GM23338 (cell line): ENCODE data around the gene CD69. TPM values are rescaled to one million over a fixed set of nuclear protein-coding genes. Genes with fewer than 3 reads are reported as not detected.

Source experiments
- ATAC-seq: fragments of 200-7000 bp; cut with Tn5 transposase; 3 replicates; pipeline ENCODE4 v1.9.1; 2020
- DNase-seq: peaks from one replicate; pipeline ENCODE4 v3.0.0-alpha.2; 2015; ENCODE audit warnings: low spot score
- H2AFZ ChIP-seq: fragments of 200-600 bp; sonication (generic); 2 replicates; pipeline ENCODE4 v1.8.0; 2016; ENCODE audit warnings: antibody characterized with exemption, mild to moderate bottlenecking, moderate library complexity
- H3F3A ChIP-seq: fragments of 200-600 bp; sonication (generic); replicated peaks from 2 replicates; pipeline ENCODE4 v1.8.0; 2017; ENCODE audit warnings: antibody characterized with exemption, mixed run types, low read depth
- H3K27ac ChIP-seq: fragments of 200-600 bp; sonication (generic); 2 replicates; pipeline ENCODE4 v1.6.1; 2016; ENCODE audit warnings: low read depth
- H3K27me3 ChIP-seq: fragments of 200-600 bp; sonication (generic); 2 replicates; pipeline ENCODE4 v1.8.0; 2016; ENCODE audit warnings: mild to moderate bottlenecking, mixed run types, moderate library complexity; ENCODE audit not compliant: insufficient read depth
- H3K36me3 ChIP-seq: fragments of 200-600 bp; sonication (generic); 2 replicates; pipeline ENCODE4 v1.8.0; 2016; ENCODE audit warnings: mild to moderate bottlenecking; ENCODE audit not compliant: insufficient read depth
- H3K4me1 ChIP-seq: fragments of 200-600 bp; sonication (generic); 2 replicates; pipeline ENCODE4 v1.8.0; 2016; ENCODE audit warnings: mild to moderate bottlenecking, moderate library complexity; ENCODE audit not compliant: insufficient read depth
- H3K4me2 ChIP-seq: fragments of 200-600 bp; sonication (generic); 2 replicates; pipeline ENCODE4 v1.7.1; 2017; ENCODE audit warnings: mixed run types
- H3K4me3 ChIP-seq: fragments of 200-600 bp; sonication (generic); 2 replicates; pipeline ENCODE4 v1.6.1; 2016; ENCODE audit warnings: mixed run types
- H3K79me2 ChIP-seq: fragments of 200-600 bp; sonication (generic); replicated peaks from 2 replicates; pipeline ENCODE4 v1.8.0; 2017; ENCODE audit warnings: mild to moderate bottlenecking; ENCODE audit not compliant: insufficient read depth
- H3K9me2 ChIP-seq: fragments of 200-600 bp; sonication (generic); 2 replicates; pipeline ENCODE4 v1.8.0; 2017; ENCODE audit not compliant: insufficient read depth
- H4K20me1 ChIP-seq: fragments of 200-600 bp; sonication (generic); replicated peaks from 2 replicates; pipeline ENCODE4 v1.8.0; 2017; ENCODE audit warnings: mild to moderate bottlenecking; ENCODE audit not compliant: insufficient read depth
- H3K27ac Mint-ChIP-seq: 2 replicates; pipeline ENCODE4 v1.8.0; 2020; ENCODE audit warnings: inconsistent platforms, mild to moderate bottlenecking, moderate library complexity, mixed read lengths
- H3K27me3 Mint-ChIP-seq: 3 replicates; pipeline ENCODE4 v1.8.0; 2022; ENCODE audit warnings: low read depth, mild to moderate bottlenecking, moderate library complexity, mixed read lengths, inconsistent platforms; ENCODE audit not compliant: insufficient read depth, poor library complexity
- H3K36me3 Mint-ChIP-seq: 3 replicates; pipeline ENCODE4 v1.8.0; 2021; ENCODE audit warnings: low read depth, mild to moderate bottlenecking, inconsistent platforms, moderate library complexity, mixed read lengths
- H3K4me1 Mint-ChIP-seq: 3 replicates; pipeline ENCODE4 v1.8.0; 2020; ENCODE audit warnings: mild to moderate bottlenecking, inconsistent platforms, mixed read lengths
- H3K4me3 Mint-ChIP-seq: 3 replicates; pipeline ENCODE4 v1.8.0; 2021; ENCODE audit warnings: moderate library complexity, mild to moderate bottlenecking, inconsistent platforms, mixed read lengths
- H3K9me3 Mint-ChIP-seq: 3 replicates; pipeline ENCODE4 v1.8.0; 2020; ENCODE audit warnings: moderate library complexity, mild to moderate bottlenecking, inconsistent platforms, mixed read lengths
- EZH2 ChIP-seq: fragments of 200-600 bp; sonication (generic); IDR thresholded peaks from one replicate; pipeline ENCODE4 v1.8.0; 2017; ENCODE audit warnings: antibody characterized with exemption, mild to moderate bottlenecking, low read depth; ENCODE audit not compliant: unreplicated experiment
- EZH2phosphoT487 ChIP-seq: fragments of 200-600 bp; sonication (generic); IDR thresholded peaks from one replicate; pipeline ENCODE4 v1.8.1; 2018; ENCODE audit warnings: antibody characterized with exemption; ENCODE audit not compliant: unreplicated experiment
- JUNB ChIP-seq: IDR thresholded peaks from one replicate; pipeline ENCODE4 v1.6.1; 2016; ENCODE audit warnings: antibody characterized with exemption; ENCODE audit not compliant: unreplicated experiment
- NANOG ChIP-seq: IDR thresholded peaks from 2 replicates; pipeline ENCODE4 v1.6.1; 2016; ENCODE audit warnings: antibody characterized with exemption, borderline replicate concordance
- POLR2AphosphoS5 ChIP-seq: IDR thresholded peaks from 2 replicates; pipeline ENCODE4 v1.6.1; 2016; ENCODE audit warnings: antibody characterized with exemption, low read depth
- STAT1 ChIP-seq: IDR thresholded peaks from one replicate; pipeline ENCODE4 v1.6.1; 2016; ENCODE audit warnings: antibody characterized with exemption; ENCODE audit not compliant: unreplicated experiment
- ZNF114 ChIP-seq: fragments of 250-450 bp; sonication (Bioruptor Pico); IDR thresholded peaks from 2 replicates; pipeline ENCODE4 v1.5.0; 2020; ENCODE audit warnings: mild to moderate bottlenecking, moderate library complexity
- ZNF331 ChIP-seq: fragments of 250-450 bp; sonication (Bioruptor Pico); IDR thresholded peaks from 2 replicates; pipeline ENCODE4 v1.5.0; 2020; ENCODE audit warnings: low read depth, mild to moderate bottlenecking, moderate library complexity
- polyA plus RNA-seq: library from polyadenylated mRNA; unstranded; fragments of >200 nt; fragmentation: Nextera tagmentation; extraction: Ambion mirVana; gene quantifications from 2 replicates; pipeline ENCODE4 v1.2.1, GENCODE V29; 2016
- total RNA-seq: library from RNA; depleted of rRNA; stranded (reverse); fragments of >200 nt; shearing (Covaris generic); gene quantifications from 2 replicates; pipeline ENCODE4 v1.2.3, GENCODE V29; 2014
- TF ChIP-seq, protein P1 (sequence below): fragments of 250-450 bp; sonication (Bioruptor Pico); IDR thresholded peaks from 2 replicates; pipeline ENCODE4 v1.5.0; 2020; ENCODE audit warnings: mild to moderate bottlenecking, moderate library complexity
- TF ChIP-seq, protein P2 (sequence below), 2 experiments: fragments of 200-600 bp in 1 of 2; sonication (generic) in 1 of 2; conservative IDR thresholded peaks; 2 replicates each; pipeline versions ENCODE4 v1.5.1 to v1.6.1; 2016 to 2017; ENCODE audit warnings: antibody characterized with exemption in 2 of 2, low read depth in 2 of 2, mild to moderate bottlenecking in 2 of 2, moderate library complexity in 1 of 2
- TF ChIP-seq, protein P3 (sequence below): IDR thresholded peaks from 2 replicates; pipeline ENCODE4 v1.6.1; 2016; ENCODE audit warnings: antibody characterized with exemption
- TF ChIP-seq, protein P4 (sequence below): IDR thresholded peaks from one replicate; pipeline ENCODE4 v1.6.1; 2018; ENCODE audit warnings: antibody characterized with exemption; ENCODE audit not compliant: unreplicated experiment

CD69 gene
- total and polyA plus RNA-seq, 2 experiments from 2014 or later, result not detected

DNA sequence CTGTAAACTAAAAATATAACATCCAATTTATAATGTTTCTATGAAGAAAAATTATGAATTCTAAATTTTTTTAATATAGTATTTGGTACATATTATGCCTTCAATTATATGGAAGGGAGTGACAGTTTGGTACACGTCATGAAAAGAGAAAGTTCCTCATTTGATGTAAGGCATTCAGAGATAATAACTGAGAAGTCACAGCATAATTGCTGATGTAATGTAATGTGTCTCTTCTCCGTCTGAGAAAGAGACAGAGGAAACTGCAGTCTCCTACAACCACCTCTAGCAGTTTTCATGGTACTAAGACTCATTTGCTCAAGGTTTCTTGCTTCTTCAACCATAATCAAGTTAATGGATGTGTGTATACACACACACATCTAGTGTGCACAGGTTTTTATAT, 2.3 kb upstream of the CD69 start (continued):
- TF ChIP-seq, protein P1, sequence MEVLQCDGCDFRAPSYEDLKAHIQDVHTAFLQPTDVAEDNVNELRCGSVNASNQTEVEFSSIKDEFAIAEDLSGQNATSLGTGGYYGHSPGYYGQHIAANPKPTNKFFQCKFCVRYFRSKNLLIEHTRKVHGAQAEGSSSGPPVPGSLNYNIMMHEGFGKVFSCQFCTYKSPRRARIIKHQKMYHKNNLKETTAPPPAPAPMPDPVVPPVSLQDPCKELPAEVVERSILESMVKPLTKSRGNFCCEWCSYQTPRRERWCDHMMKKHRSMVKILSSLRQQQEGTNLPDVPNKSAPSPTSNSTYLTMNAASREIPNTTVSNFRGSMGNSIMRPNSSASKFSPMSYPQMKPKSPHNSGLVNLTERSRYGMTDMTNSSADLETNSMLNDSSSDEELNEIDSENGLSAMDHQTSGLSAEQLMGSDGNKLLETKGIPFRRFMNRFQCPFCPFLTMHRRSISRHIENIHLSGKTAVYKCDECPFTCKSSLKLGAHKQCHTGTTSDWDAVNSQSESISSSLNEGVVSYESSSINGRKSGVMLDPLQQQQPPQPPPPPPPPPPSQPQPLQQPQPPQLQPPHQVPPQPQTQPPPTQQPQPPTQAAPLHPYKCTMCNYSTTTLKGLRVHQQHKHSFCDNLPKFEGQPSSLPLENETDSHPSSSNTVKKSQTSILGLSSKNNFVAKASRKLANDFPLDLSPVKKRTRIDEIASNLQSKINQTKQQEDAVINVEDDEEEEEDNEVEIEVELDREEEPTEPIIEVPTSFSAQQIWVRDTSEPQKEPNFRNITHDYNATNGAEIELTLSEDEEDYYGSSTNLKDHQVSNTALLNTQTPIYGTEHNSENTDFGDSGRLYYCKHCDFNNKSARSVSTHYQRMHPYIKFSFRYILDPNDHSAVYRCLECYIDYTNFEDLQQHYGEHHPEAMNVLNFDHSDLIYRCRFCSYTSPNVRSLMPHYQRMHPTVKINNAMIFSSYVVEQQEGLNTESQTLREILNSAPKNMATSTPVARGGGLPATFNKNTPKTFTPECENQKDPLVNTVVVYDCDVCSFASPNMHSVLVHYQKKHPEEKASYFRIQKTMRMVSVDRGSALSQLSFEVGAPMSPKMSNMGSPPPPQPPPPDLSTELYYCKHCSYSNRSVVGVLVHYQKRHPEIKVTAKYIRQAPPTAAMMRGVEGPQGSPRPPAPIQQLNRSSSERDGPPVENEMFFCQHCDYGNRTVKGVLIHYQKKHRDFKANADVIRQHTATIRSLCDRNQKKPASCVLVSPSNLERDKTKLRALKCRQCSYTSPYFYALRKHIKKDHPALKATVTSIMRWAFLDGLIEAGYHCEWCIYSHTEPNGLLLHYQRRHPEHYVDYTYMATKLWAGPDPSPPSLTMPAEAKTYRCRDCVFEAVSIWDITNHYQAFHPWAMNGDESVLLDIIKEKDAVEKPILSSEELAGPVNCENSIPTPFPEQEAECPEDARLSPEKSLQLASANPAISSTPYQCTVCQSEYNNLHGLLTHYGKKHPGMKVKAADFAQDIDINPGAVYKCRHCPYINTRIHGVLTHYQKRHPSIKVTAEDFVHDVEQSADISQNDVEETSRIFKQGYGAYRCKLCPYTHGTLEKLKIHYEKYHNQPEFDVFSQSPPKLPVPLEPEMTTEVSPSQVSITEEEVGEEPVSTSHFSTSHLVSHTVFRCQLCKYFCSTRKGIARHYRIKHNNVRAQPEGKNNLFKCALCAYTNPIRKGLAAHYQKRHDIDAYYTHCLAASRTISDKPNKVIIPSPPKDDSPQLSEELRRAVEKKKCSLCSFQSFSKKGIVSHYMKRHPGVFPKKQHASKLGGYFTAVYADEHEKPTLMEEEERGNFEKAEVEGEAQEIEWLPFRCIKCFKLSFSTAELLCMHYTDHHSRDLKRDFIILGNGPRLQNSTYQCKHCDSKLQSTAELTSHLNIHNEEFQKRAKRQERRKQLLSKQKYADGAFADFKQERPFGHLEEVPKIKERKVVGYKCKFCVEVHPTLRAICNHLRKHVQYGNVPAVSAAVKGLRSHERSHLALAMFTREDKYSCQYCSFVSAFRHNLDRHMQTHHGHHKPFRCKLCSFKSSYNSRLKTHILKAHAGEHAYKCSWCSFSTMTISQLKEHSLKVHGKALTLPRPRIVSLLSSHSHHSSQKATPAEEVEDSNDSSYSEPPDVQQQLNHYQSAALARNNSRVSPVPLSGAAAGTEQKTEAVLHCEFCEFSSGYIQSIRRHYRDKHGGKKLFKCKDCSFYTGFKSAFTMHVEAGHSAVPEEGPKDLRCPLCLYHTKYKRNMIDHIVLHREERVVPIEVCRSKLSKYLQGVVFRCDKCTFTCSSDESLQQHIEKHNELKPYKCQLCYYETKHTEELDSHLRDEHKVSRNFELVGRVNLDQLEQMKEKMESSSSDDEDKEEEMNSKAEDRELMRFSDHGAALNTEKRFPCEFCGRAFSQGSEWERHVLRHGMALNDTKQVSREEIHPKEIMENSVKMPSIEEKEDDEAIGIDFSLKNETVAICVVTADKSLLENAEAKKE (CRISPR knock-in tag), result no peak
- TF ChIP-seq EZH2 (no peak), STAT1 (no peak)

DNA sequence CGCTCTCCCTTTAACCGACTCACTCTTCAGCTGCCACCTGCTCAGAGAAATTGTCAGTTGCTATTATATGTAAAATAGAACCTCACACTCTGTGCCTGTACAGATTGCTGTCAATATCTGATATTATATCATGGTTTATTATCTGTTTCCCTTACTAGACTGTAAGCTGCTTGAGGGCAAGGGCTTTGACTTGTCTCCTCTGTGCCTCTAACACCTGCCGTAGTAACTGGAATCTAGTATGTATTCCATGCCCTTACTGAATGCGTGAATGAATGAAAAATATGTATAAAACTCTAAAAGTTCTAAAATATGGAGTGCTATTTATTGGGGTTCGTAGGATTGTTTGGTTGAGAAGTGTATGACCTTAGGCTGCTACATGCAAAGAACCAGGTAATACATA, 1.7 kb upstream of the CD69 start:
- Histone ChIP-seq H3K79me2 (no peaks in the 10 kb centered on the region), H3F3A (no peaks in the 10 kb centered on the region), H3K9me2 (no peaks in the 10 kb centered on the region), H3K4me3 (no peak overlapping the region), H3K27ac (no peak overlapping the region), H4K20me1 (no peaks in the 10 kb centered on the region), H3K27me3 (no peaks in the 10 kb centered on the region), H3K4me2 (no peak overlapping the region), H3K36me3 (no peaks in the 10 kb centered on the region), H2AFZ (no peak overlapping the region), H3K4me1 (peaks cover 11% of the 10 kb centered on the region; the same call in 1 of the 2 replicates)
- H3K9me3 Mint-ChIP-seq, result no peaks in the 10 kb centered on the region
- DNase-seq, result no peak
- H3K4me3 Mint-ChIP-seq, result no peak overlapping the region
- ATAC-seq, result no peak
- H3K36me3 Mint-ChIP-seq, result no peaks in the 10 kb centered on the region
- H3K4me1 Mint-ChIP-seq, result peaks cover 15% of the 10 kb centered on the region; the same call in 2 of the 3 replicates
- H3K27ac Mint-ChIP-seq, result no peak overlapping the region
- no peaks in the 10 kb centered on the region for H3K27me3 Mint-ChIP-seq
- TF ChIP-seq STAT1 (no peak), ZNF114 (CRISPR knock-in tag) (no peak), POLR2AphosphoS5 (no peak), NANOG (no peak), JUNB (no peak), EZH2phosphoT487 (no peak), EZH2 (no peak), ZNF331 (CRISPR knock-in tag) (no peak)
- TF ChIP-seq, protein P2, sequence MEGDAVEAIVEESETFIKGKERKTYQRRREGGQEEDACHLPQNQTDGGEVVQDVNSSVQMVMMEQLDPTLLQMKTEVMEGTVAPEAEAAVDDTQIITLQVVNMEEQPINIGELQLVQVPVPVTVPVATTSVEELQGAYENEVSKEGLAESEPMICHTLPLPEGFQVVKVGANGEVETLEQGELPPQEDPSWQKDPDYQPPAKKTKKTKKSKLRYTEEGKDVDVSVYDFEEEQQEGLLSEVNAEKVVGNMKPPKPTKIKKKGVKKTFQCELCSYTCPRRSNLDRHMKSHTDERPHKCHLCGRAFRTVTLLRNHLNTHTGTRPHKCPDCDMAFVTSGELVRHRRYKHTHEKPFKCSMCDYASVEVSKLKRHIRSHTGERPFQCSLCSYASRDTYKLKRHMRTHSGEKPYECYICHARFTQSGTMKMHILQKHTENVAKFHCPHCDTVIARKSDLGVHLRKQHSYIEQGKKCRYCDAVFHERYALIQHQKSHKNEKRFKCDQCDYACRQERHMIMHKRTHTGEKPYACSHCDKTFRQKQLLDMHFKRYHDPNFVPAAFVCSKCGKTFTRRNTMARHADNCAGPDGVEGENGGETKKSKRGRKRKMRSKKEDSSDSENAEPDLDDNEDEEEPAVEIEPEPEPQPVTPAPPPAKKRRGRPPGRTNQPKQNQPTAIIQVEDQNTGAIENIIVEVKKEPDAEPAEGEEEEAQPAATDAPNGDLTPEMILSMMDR (conservative IDR thresholded peaks at IDR 0.05; ENCODE audit: low read depth in 2 of 2), result no peak
- TF ChIP-seq, protein P3, sequence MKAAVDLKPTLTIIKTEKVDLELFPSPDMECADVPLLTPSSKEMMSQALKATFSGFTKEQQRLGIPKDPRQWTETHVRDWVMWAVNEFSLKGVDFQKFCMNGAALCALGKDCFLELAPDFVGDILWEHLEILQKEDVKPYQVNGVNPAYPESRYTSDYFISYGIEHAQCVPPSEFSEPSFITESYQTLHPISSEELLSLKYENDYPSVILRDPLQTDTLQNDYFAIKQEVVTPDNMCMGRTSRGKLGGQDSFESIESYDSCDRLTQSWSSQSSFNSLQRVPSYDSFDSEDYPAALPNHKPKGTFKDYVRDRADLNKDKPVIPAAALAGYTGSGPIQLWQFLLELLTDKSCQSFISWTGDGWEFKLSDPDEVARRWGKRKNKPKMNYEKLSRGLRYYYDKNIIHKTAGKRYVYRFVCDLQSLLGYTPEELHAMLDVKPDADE, result no peak
- TF ChIP-seq, protein P4, sequence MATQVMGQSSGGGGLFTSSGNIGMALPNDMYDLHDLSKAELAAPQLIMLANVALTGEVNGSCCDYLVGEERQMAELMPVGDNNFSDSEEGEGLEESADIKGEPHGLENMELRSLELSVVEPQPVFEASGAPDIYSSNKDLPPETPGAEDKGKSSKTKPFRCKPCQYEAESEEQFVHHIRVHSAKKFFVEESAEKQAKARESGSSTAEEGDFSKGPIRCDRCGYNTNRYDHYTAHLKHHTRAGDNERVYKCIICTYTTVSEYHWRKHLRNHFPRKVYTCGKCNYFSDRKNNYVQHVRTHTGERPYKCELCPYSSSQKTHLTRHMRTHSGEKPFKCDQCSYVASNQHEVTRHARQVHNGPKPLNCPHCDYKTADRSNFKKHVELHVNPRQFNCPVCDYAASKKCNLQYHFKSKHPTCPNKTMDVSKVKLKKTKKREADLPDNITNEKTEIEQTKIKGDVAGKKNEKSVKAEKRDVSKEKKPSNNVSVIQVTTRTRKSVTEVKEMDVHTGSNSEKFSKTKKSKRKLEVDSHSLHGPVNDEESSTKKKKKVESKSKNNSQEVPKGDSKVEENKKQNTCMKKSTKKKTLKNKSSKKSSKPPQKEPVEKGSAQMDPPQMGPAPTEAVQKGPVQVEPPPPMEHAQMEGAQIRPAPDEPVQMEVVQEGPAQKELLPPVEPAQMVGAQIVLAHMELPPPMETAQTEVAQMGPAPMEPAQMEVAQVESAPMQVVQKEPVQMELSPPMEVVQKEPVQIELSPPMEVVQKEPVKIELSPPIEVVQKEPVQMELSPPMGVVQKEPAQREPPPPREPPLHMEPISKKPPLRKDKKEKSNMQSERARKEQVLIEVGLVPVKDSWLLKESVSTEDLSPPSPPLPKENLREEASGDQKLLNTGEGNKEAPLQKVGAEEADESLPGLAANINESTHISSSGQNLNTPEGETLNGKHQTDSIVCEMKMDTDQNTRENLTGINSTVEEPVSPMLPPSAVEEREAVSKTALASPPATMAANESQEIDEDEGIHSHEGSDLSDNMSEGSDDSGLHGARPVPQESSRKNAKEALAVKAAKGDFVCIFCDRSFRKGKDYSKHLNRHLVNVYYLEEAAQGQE, result no peak
